MV-4-11 (cell line): Measurements from ENCODE around the gene CNTFR.

Experiments used
- DNase-seq: peaks from one replicate; lab custom pipeline; 2025; lab: John Stamatoyannopoulos, UW

Gene CNTFR

GRCh38 chr9:34590381-34591247 lies 1.1 kb upstream of the CNTFR start:
- no peak for DNase-seq

GRCh38 chr9:34588671-34589635 lies 571 bp downstream of the CNTFR start:
- no peak for DNase-seq

DNA sequence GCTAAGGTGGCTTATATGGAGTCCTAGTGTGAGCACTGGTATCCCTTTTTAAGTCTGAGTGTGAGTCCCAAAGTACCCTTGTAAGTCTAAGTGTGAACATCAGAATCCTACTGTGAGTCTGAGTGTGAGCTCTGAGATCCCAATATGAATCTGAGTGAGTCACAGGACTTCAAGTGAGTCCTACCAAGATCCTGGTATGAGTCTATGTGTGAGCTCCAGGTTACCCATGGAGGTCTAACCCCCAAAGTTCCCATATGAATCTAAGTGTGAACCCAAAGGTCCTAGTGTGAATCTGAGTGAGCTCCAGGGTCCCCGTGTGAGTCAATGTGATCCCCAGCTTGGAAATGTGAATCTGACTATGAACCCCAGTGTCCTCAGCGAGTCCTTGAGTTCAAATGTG lies 2.3 kb downstream of the CNTFR start:
- no peak for DNase-seq

DNA sequence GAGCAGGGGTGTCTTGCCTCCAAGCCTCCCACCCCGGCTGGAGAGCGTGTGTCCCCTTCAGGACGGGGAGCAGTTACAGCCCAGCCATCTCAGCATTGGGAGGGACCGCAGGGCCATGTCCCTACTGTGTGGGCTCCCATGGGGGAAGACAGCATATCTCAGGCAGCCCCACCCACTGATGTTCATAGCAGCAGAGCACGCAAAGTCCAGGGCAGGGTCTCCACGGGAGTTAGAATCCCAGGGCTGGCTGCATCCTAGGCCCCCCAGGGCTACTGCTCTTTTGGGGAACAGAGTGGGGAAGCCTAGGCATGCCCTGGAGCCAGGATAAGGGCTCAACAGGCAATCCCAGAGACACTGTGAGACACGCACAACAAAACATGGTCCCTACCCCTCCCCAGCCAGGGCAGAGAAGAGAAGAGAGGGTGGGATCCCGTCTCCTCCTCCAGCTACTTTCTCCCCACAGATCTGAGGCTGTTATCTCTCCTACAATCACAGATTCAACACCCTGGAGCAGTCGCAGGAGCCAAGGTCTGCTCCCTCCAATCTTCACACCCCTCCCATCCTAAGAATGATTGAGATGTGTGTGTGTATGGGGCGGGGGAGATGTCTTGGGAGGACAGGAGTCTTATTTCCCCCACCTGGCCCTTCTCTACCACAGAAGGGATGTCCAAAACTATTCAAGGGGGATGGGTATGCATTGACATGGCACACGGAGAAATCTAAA lies 3.4 kb downstream of the CNTFR start:
- DNase-seq: no peak

DNA sequence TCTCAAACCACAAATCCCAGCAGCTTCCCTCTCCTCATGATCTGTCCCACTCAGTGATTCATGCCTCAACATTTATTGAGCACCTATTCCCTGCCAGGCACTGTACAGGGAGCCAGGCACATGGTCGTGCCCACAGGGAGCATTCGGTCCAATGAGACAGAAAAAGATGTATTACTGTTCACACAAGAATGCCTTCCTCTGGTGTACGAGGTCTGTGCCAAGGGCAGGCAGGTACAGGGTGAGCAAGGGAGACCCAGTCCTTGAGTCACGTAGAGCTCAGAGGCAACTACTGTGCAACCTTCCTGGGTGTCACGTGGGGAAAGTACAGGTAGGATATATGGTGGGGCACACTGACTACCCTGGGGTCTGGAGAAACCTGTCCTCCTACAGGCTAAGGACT lies 4.6 kb downstream of the CNTFR start:
- no peak for DNase-seq

- DNase-seq: no peak
These were observed 6.7 kb downstream of the CNTFR start for GRCh38 chr9:34582787-34583186.

DNA sequence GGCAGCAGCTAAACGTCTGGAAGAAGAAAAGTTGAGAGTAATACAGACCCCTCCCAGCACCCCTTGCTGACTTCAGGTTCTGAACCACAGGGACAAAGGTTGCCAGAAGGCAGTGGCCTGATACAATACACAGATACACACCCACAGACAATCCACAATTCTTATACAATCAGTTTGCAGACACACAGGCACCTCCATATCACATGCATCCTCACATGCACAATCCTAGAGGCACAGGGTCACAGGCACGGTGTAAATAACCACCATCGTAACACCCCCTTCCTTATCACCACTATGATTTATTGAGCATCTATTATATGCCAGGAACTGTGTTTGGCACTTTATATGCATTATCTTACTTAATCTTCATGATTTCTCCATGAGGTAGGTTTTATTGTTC lies 8.2 kb downstream of the CNTFR start:
- no peak for DNase-seq

DNA sequence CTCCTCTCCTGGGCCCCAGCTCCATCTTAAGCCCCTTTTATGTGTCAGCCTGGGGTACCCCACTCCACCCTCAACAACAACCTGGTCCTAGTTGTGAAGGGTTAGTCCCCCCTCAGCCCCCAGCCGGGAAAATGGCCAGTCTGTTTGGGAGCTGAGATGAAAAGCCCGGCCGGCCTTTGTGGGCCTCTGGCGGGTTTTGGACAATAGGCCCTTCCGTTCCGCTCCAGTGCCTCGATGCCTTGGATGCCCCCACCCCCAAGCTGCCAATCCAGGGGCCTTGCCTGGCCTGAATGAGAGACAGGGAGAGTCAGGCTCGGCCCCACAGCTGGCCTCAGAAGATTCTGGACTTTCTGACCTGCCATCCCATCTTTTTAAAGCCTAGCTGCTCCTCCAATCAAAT lies 9.2 kb downstream of the CNTFR start:
- no peak for DNase-seq

DNA sequence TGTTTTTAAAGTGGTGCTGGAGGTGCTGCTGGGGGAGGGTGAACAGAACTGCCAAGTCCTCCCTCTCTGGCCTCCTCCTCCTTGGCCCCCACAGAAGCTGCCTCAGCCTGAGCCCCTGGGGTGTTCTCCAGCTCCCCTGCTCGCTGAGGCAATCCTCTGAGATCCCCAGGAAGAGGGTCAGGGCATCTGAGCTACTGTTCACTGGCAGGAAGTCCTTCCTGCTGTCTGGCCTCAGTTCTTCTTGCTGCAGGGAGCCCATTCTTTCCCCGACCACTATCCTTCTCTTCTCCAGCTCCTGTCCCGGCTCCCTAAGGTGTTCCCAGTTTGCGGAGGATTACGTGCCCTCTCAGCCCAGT lies 9.7 kb downstream of the CNTFR start:
- no peak for DNase-seq

- DNase-seq: no peak
These were observed 10.3 kb downstream of the CNTFR start for GRCh38 chr9:34579104-34579807.

DNA sequence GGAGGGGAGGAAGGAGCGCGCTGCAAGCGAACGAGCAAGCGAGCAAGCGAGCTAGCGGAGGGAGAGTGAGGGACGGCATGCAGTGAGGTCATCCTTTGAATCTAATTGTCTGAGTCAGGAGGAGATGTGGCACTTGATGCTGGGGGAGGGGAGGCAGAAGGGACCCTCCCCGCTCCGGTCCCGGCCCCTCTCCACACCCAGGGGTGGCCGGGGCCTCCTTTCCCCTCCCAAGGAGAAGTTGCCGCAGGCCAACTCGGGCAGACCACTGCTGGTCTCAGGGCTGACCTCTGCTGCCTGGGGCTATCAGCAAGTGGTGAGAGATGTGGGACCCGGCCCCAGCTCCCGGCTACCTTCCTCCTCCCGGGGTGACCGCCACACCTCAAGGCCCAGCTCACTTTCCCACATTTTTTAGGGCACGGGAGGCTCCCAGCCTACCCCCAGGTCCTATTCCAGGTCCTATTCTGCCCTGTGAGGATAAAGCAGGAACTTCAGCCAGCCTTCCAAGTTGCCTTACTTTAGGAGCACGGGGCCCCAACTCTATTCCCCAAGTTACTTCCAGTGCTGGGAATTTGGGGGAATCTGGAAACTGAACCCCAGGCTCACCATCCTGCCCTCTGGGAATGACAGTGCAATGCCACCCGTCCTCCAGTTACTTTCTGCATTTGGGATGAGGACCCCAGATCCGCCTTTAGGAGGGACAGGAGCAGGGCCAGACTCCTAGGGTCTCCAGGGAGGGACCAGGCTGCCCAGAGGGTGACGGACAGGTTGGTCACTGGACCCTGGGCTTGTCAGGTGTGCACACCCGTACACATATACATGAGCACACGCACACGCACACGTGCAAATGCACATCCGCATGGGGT lies 11.1 kb downstream of the CNTFR start:
- no peak for DNase-seq

- no peak for DNase-seq
These were observed 11.9 kb downstream of the CNTFR start for GRCh38 chr9:34577400-34578240.

- DNase-seq: no peak
These were observed 12.7 kb downstream of the CNTFR start for GRCh38 chr9:34576597-34577399.

GRCh38 chr9:34575862-34576596 lies 13.5 kb downstream of the CNTFR start:
- DNase-seq: no peak

DNA sequence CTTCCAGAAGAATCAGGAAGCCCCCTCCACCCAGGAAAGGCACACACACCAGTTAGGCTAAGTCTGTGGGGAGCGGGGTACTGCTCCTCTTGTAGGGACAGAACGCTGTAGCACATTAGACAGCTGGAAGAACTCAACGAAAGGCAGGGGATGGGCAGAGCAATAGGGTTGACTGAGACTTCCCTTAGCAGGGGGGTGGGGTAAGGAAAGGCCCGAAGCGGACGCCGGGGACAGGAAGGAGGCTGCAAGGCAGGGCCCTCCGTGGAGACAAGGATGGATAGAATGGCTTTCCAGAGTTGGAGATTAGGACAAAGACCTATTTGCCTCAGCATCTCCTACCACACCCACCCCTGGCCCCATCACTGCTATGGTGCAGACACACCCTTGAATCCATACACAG lies 14.3 kb downstream of the CNTFR start:
- no peak for DNase-seq

GRCh38 chr9:34574571-34574970 lies 15.0 kb downstream of the CNTFR start:
- DNase-seq: no peak

GRCh38 chr9:34573599-34574325 lies 15.8 kb downstream of the CNTFR start:
- DNase-seq: no peak

GRCh38 chr9:34572628-34573027 lies 16.9 kb downstream of the CNTFR start:
- DNase-seq: no peak
